Sigmoid colon (tissue), 7 donors: ENCODE data around the gene PRDM4. TPM values are rescaled to one million over a fixed set of nuclear protein-coding genes. Genes with fewer than 3 reads are reported as not detected.

Experiments
- DNase-seq: peaks from one replicate; pipeline ENCODE4 v3.0.0-alpha.2; 2019
- H3K27ac ChIP-seq, 4 donors: fragments of 200-600 bp; sonication (generic); one replicate each; pipeline ENCODE4 v1.5.1; 2016 to 2019; ENCODE audit warnings: mild to moderate bottlenecking in 1 of 4
- H3K27me3 ChIP-seq, 3 donors: fragments of 200-600 bp; sonication (generic); one replicate each; pipeline ENCODE4 v1.5.1; 2019; ENCODE audit warnings: mild to moderate bottlenecking in 1 of 3
- H3K36me3 ChIP-seq, 4 donors: fragments of 200-600 bp; sonication (generic); one replicate each; pipeline ENCODE4 v1.5.1; 2016 to 2019
- H3K4me1 ChIP-seq, 4 donors: fragments of 200-600 bp; sonication (generic); one replicate each; pipeline ENCODE4 v1.5.1; 2017 to 2019
- H3K4me3 ChIP-seq, 4 donors: fragments of 200-600 bp; sonication (generic); one replicate each; pipeline ENCODE4 v1.5.1; 2017 to 2019; ENCODE audit warnings: mild to moderate bottlenecking in 2 of 4, moderate library complexity in 1 of 4
- H3K9me3 ChIP-seq, 4 donors: fragments of 200-600 bp in 3 of 4; sonication (generic) in 3 of 4; one replicate each; pipeline versions ENCODE4 v1.5.1 to v1.6.1; 2013 to 2019
- EP300 ChIP-seq, 4 donors: sonication (generic); formaldehyde crosslinking; IDR thresholded peaks; one replicate each; pipeline ENCODE4 v1.6.1; 2017; ENCODE audit warnings: antibody characterized with exemption in 4 of 4
- POLR2A ChIP-seq, 2 donors: fragments of 450-650 bp; IDR thresholded peaks; one replicate each; pipeline ENCODE4 v1.6.1; 2016; ENCODE audit warnings: antibody characterized with exemption in 2 of 2, mild to moderate bottlenecking in 2 of 2, moderate library complexity in 2 of 2
- POLR2AphosphoS5 ChIP-seq, 4 donors: sonication (generic); formaldehyde crosslinking; IDR thresholded peaks; one replicate each; pipeline ENCODE4 v1.6.1; 2017; ENCODE audit warnings: antibody characterized with exemption in 4 of 4
- WGBS, 2 donors: extraction: QIAGEN DNeasy Blood & Tissue Kit; methylation state at CpG; one replicate each; pipeline ENCODE4 v1.1.7; 2013; 5-methylcytosine and 5-hydroxymethylcytosine counted together
- intact Hi-C: fragments of 100-400 bp; cut with DNase I; formaldehyde crosslinking; loops from one replicate; pipeline ENCODE4 v1.15.1; 2023
- polyA plus RNA-seq, 3 donors: library from polyadenylated mRNA; stranded (reverse); fragments of 200-250 nt; gene quantifications; one replicate each; pipeline ENCODE4 v1.2.3, GENCODE V29; 2013
- total RNA-seq, 4 donors: library from RNA; depleted of rRNA; stranded (reverse); fragments of >200 nt; gene quantifications; one replicate each; pipeline ENCODE4 v1.1.0, GENCODE V29; 2016
- TF ChIP-seq, protein P1 (sequence below), 4 experiments: fragments of 450-650 bp in 3 of 4; fragments of 200-600 bp in 1 of 4; IDR thresholded peaks; one replicate each; pipeline ENCODE4 v1.5.1; 2016 to 2019; ENCODE audit warnings: antibody characterized with exemption in 4 of 4, mild to moderate bottlenecking in 3 of 4, moderate library complexity in 2 of 4
- donor health status: healthy with polysubstance abuse.
- donor health status: Bipolar disorder and iron deficiency.
- donor health status: healthy.

PRDM4 gene
- total and polyA plus RNA-seq, 7 donors = 15.6 to 25.7 (median 19.7) TPM

- H3K4me1 ChIP-seq = no peaks in the 10 kb centered on the region
- no peak for TF ChIP-seq POLR2A (IDR thresholded peaks at IDR 0.05)
- TF ChIP-seq, protein P1, sequence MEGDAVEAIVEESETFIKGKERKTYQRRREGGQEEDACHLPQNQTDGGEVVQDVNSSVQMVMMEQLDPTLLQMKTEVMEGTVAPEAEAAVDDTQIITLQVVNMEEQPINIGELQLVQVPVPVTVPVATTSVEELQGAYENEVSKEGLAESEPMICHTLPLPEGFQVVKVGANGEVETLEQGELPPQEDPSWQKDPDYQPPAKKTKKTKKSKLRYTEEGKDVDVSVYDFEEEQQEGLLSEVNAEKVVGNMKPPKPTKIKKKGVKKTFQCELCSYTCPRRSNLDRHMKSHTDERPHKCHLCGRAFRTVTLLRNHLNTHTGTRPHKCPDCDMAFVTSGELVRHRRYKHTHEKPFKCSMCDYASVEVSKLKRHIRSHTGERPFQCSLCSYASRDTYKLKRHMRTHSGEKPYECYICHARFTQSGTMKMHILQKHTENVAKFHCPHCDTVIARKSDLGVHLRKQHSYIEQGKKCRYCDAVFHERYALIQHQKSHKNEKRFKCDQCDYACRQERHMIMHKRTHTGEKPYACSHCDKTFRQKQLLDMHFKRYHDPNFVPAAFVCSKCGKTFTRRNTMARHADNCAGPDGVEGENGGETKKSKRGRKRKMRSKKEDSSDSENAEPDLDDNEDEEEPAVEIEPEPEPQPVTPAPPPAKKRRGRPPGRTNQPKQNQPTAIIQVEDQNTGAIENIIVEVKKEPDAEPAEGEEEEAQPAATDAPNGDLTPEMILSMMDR (IDR thresholded peaks at IDR 0.05) = no peak
- intact Hi-C loops = no loop called here
- DNase-seq = no peak
- no peak overlapping the region for H3K4me3 ChIP-seq
- 69 to 81% methylated on average over 17 of the region's 17 CpGs for WGBS, 2 donors
- H3K9me3 ChIP-seq = no peaks in the 10 kb centered on the region
- no peaks in the 10 kb centered on the region for H3K36me3 ChIP-seq
- H3K27ac ChIP-seq = no peak overlapping the region
- H3K27me3 ChIP-seq = peaks cover 0 to 18% (median 0%) of the 10 kb centered on the region in 3 donors
These were observed 27.9 kb upstream of the PRDM4 start for GRCh38 chr12:107788690-107789458.

DNA sequence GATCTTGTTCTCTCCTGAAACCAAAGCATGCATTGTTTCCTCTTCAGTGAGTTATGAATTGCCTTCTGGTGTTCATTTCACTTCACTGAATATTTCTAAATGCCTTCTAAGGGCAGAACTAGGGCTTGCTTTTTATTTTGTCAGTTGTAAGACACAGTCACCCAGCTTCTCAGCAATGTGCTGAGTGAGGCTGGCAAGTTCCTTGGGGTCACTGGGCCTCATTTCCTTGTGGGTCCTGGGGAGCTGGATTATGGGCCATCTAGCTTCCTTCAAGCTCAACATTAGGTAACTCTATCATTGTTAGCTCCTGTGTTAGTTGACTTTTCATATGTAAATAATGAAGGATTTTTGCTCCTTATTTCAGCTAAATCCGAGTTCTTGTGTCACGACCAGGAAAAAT lies 27.3 kb upstream of the PRDM4 start:
- no peak for DNase-seq
- Histone ChIP-seq H3K4me1 (no peaks in the 10 kb centered on the region), H3K36me3 (no peaks in the 10 kb centered on the region), H3K27me3 (peaks cover 0 to 15% (median 0%) of the 10 kb centered on the region in 3 donors), H3K4me3 (no peak overlapping the region), H3K9me3 (no peaks in the 10 kb centered on the region), H3K27ac (no peak overlapping the region)
- TF ChIP-seq POLR2AphosphoS5 (IDR thresholded peaks at IDR 0.05) = no peak
- no peak for TF ChIP-seq POLR2A (IDR thresholded peaks at IDR 0.05)
- no peak for TF ChIP-seq EP300 (IDR thresholded peaks at IDR 0.05)
- TF ChIP-seq, protein P1 (IDR thresholded peaks at IDR 0.05) = no peak
- 89 to 91% methylated on average over 2 of the region's 2 CpGs for WGBS, 2 donors
- intact Hi-C loops = no loop called here

DNA sequence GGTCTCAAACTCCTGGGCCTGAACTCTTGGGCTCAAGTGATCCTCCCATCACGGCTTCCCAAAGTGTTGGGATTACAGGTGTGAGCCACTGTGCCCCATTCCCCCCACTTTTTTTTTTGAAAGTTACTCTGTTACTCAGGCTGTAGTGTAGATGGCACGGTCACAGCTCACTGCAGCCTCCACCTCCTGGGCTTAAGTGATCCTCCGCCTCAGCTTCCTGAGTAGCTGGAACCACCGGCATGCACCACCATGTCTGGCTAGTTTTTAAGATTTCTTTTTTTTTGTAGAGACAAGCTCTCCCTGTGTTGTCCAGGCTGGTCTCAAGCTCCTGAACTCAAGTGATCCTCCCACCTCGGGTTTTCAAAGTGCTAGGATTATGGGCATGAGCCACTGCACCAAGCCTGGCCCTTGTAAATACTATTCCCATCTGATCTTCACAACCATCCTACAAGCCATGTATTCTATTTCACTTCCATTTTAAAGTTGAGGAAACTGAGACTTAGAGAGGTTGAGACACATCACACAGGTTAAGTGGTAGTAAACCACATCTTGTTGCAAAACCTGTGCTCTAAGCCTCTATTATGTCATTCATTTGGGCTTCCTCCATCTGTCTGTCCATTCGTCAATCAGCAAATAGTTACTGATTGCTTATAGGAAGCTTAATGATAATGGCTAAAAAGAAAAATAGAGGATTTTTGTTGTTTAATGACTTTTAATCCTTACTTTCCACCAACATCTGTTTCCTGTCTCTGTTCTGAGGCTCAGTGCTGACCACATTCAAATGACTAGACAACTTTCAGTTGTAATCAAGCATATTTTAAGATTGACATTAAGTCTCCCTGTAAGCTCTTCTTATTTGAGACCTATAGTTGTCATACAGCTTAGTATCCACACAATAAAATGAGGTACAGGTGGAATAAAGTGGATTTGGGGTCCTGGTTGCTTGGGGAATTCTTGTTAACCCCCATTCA lies 22.8 kb upstream of the PRDM4 start:
- Histone ChIP-seq H3K9me3 (no peaks in the 10 kb centered on the region), H3K4me1 (no peaks in the 10 kb centered on the region), H3K36me3 (no peaks in the 10 kb centered on the region), H3K4me3 (no peak overlapping the region), H3K27me3 (no peaks in the 10 kb centered on the region), H3K27ac (no peak overlapping the region)
- TF ChIP-seq, protein P1 (IDR thresholded peaks at IDR 0.05) = no peak
- TF ChIP-seq POLR2A (IDR thresholded peaks at IDR 0.05) = no peak
- TF ChIP-seq EP300 (IDR thresholded peaks at IDR 0.05) = no peak
- TF ChIP-seq POLR2AphosphoS5 (IDR thresholded peaks at IDR 0.05) = no peak
- no peak for DNase-seq
- 65 to 73% methylated on average over 6 of the region's 6 CpGs for WGBS, 2 donors
- intact Hi-C loops = no loop called here

GRCh38 chr12:107782067-107782466 lies 21.1 kb upstream of the PRDM4 start:
- Histone ChIP-seq H3K36me3 (no peaks in the 10 kb centered on the region), H3K27me3 (peaks cover 0 to 10% (median 0%) of the 10 kb centered on the region in 3 donors), H3K4me1 (no peaks in the 10 kb centered on the region), H3K4me3 (no peak overlapping the region), H3K27ac (no peak overlapping the region), H3K9me3 (no peaks in the 10 kb centered on the region)
- intact Hi-C loops = no loop called here
- DNase-seq = no peak
- WGBS, 2 donors = 75 to 92% methylated on average over 2 of the region's 2 CpGs
- no peak for TF ChIP-seq POLR2AphosphoS5 (IDR thresholded peaks at IDR 0.05)
- TF ChIP-seq POLR2A (IDR thresholded peaks at IDR 0.05) = no peak
- TF ChIP-seq, protein P1 (IDR thresholded peaks at IDR 0.05) = no peak
- no peak for TF ChIP-seq EP300 (IDR thresholded peaks at IDR 0.05)
